GM19099 (cell line): ENCODE data around the gene GABBR2.

Source experiments
- POLR2A ChIP-seq: IDR thresholded peaks from 3 replicates; pipeline ENCODE4 v1.6.1; 2011; ENCODE audit warnings: low read depth; ENCODE audit not compliant: insufficient read length; ENCODE audit errors: extremely low read depth

The GABBR2 gene

GRCh38 chr9:98312365-98312764 is 396.4 kb downstream of the GABBR2 start:
- no peak for TF ChIP-seq POLR2A

- TF ChIP-seq POLR2A = no peak
Measured at GRCh38 chr9:98311541-98311940, 397.2 kb downstream of the GABBR2 start.

- no peak for TF ChIP-seq POLR2A
Measured at GRCh38 chr9:98310752-98311392, 397.9 kb downstream of the GABBR2 start.

GRCh38 chr9:98306384-98307145 is 402.2 kb downstream of the GABBR2 start:
- TF ChIP-seq POLR2A = no peak

- TF ChIP-seq POLR2A = no peak
Measured at GRCh38 chr9:98304381-98304780, 404.4 kb downstream of the GABBR2 start.

- TF ChIP-seq POLR2A = no peak
Measured at GRCh38 chr9:98303633-98304125, 405.1 kb downstream of the GABBR2 start.

- no peak for TF ChIP-seq POLR2A
Measured at GRCh38 chr9:98302938-98303632, 405.6 kb downstream of the GABBR2 start.

GRCh38 chr9:98302150-98302549 is 406.6 kb downstream of the GABBR2 start:
- no peak for TF ChIP-seq POLR2A

- TF ChIP-seq POLR2A = no peak
Measured at GRCh38 chr9:98300611-98301010, 408.1 kb downstream of the GABBR2 start.

- TF ChIP-seq POLR2A = no peak
Measured at GRCh38 chr9:98298476-98298875, 410.3 kb downstream of the GABBR2 start.

GRCh38 chr9:98295824-98296223 is 412.9 kb downstream of the GABBR2 start:
- TF ChIP-seq POLR2A = no peak

GRCh38 chr9:98291820-98292219 is 416.9 kb downstream of the GABBR2 start:
- no peak for TF ChIP-seq POLR2A

GRCh38 chr9:98290411-98290810 is 418.3 kb downstream of the GABBR2 start:
- TF ChIP-seq POLR2A = no peak

GRCh38 chr9:98289614-98290201 is 419.0 kb downstream of the GABBR2 start:
- no peak for TF ChIP-seq POLR2A

- TF ChIP-seq POLR2A = no peak
Measured at GRCh38 chr9:98288881-98289280, 419.9 kb downstream of the GABBR2 start.
